Measurements from ENCODE around the gene C1orf21. TPM values are rescaled to one million over a fixed set of nuclear protein-coding genes. Genes with fewer than 3 reads are reported as not detected.

Gene C1orf21
- total and polyA plus RNA-seq, 8 donors: 37.0 to 75.3 (median 47.3) TPM

DNA sequence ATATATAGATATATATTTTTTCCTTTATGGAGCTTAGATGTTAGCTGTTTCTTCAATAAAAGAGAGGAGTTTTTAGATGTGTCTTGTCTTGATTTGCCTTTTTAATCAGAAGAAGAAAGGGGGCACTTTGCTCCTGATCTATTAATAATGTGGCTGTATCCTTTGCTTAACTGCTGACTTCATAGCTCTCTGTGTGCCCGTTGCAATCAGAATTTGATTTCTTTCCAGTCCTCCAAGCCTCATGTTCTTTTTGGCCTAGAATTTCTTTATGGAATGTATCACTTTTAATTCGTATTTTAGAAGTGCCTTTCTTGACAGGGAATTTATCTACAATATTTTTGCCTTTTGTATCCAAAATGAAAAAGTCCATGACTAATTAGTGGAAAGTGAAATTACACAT lies 85.3 kb downstream of the C1orf21 start:
- DNase-seq (no peak), ATAC-seq (no peak)
- Histone ChIP-seq H3K27ac (no peak overlapping the region), H3K9me3 (peaks cover 0 to 23% of the 10 kb centered on the region in 2 donors), H3K36me3 (no peaks in the 10 kb centered on the region), H3K4me3 (no peak overlapping the region), H3K4me1 (no peaks in the 10 kb centered on the region), H3K27me3 (no peaks in the 10 kb centered on the region)
- intact Hi-C loops (cut with DNase I): no loop called here
- TF ChIP-seq CTCF (IDR thresholded peaks at IDR 0.05): no peak

GRCh38 chr1:184473176-184473966 lies 86.5 kb downstream of the C1orf21 start:
- DNase-seq (no peak), ATAC-seq (no peak)
- no peaks in the 10 kb centered on the region for H3K36me3 ChIP-seq
- H3K4me3 ChIP-seq: no peak overlapping the region
- H3K9me3 ChIP-seq: peaks cover 0 to 23% of the 10 kb centered on the region in 2 donors
- H3K4me1 ChIP-seq: no peaks in the 10 kb centered on the region
- no peak overlapping the region for H3K27ac ChIP-seq
- intact Hi-C loops (cut with DNase I): no loop called here
- TF ChIP-seq CTCF (IDR thresholded peaks at IDR 0.05): no peak
- no peaks in the 10 kb centered on the region for H3K27me3 ChIP-seq

DNA sequence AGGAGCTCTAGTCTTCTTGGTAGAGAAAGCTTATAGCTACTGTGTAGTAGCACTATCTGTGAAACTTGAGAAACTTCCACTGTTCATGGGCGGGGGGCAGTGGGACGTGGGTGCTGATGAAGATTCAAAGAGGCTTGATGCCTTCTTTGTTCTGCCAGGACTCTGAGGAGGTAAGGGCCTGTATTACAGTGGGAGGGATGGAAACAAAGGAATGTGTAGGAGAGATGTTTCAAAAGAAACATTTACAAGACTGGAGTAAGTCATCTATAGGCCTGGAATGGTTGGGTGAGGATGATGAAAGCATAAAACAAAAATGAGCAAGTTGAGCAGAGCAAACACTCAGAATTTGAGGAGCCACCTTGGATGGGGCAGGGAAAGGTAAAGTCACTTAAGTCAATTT lies 89.4 kb downstream of the C1orf21 start:
- DNase-seq (no peak), ATAC-seq (no peak)
- Histone ChIP-seq H3K4me3 (no peak overlapping the region), H3K9me3 (peaks cover 0 to 23% of the 10 kb centered on the region in 2 donors), H3K27ac (no peak overlapping the region), H3K27me3 (no peaks in the 10 kb centered on the region), H3K4me1 (no peaks in the 10 kb centered on the region), H3K36me3 (no peaks in the 10 kb centered on the region)
- intact Hi-C loops (cut with DNase I): no loop called here
- TF ChIP-seq CTCF (IDR thresholded peaks at IDR 0.05): no peak

GRCh38 chr1:184479435-184480167 lies 92.8 kb downstream of the C1orf21 start:
- Histone ChIP-seq H3K36me3 (no peaks in the 10 kb centered on the region), H3K4me1 (peaks cover 15 to 16% of the 10 kb centered on the region in 2 donors), H3K27me3 (no peaks in the 10 kb centered on the region), H3K27ac (no peak overlapping the region), H3K4me3 (no peak overlapping the region), H3K9me3 (peaks cover 0 to 8% of the 10 kb centered on the region in 2 donors)
- intact Hi-C loops (cut with DNase I): no loop called here
- no peak for TF ChIP-seq CTCF (IDR thresholded peaks at IDR 0.05)
- no peak for DNase-seq
- ATAC-seq: no peak

GRCh38 chr1:184480736-184481135 lies 93.9 kb downstream of the C1orf21 start:
- ATAC-seq (no peak), DNase-seq (no peak)
- Histone ChIP-seq H3K27me3 (no peaks in the 10 kb centered on the region), H3K4me1 (peaks cover 19 to 23% of the 10 kb centered on the region in 2 donors), H3K4me3 (no peak overlapping the region), H3K27ac (no peak overlapping the region), H3K9me3 (no peaks in the 10 kb centered on the region), H3K36me3 (no peaks in the 10 kb centered on the region)
- TF ChIP-seq CTCF (IDR thresholded peaks at IDR 0.05): no peak
- intact Hi-C loops (cut with DNase I): no loop called here

Measured in left lung (tissue), 10 donors.